Stimulated activated naive CD8-positive, alpha-beta T cell treated with anti-CD3 and anti-CD28 coated beads, Interleukin-15, Interleukin-2, amounts not matched to agents 100 U/mL and 50 U/mL, for 24 hours (primary cell): Measurements from ENCODE around the gene METRNL.
A peak's percentile ranks its signal among the peaks of the same experiment; 100 is the strongest.
"Not testable (repeated sequence)": the region's sequence is repeated elsewhere in the genome, so short reads cannot be mapped to it uniquely, and the experiment has no call there.

Experiments
- ATAC-seq: fragments of 150-1000 bp; cut with Tn5 transposase; one replicate; pipeline ENCODE4 v1.10.0; 2021
- DNase-seq: peaks from one replicate; pipeline ENCODE4 v3.0.0; 2021

Gene METRNL

GRCh38 chr17:83052241-83052564, 27.2 kb upstream of the METRNL start:
- ATAC-seq: no peak
- DNase-seq: no peak

- peak; percentile 20 for DNase-seq
- ATAC-seq: no peak
Measured at GRCh38 chr17:83053021-83053681, 26.3 kb upstream of the METRNL start.

GRCh38 chr17:83053739-83054451, 25.5 kb upstream of the METRNL start:
- DNase-seq (peak; percentile 61), ATAC-seq (no peak)

- no peak for ATAC-seq
- peak; percentile 7 for DNase-seq
Measured at GRCh38 chr17:83054518-83055125, 24.8 kb upstream of the METRNL start.

- ATAC-seq, DNase-seq: not testable (repeated sequence)
Measured at GRCh38 chr17:83055176-83055575, 24.2 kb upstream of the METRNL start.

- no peak for ATAC-seq
- peak; percentile 2 for DNase-seq
Measured at GRCh38 chr17:83055911-83056582, 23.4 kb upstream of the METRNL start.

- DNase-seq: peak; percentile 2
- no peak for ATAC-seq
Measured at GRCh38 chr17:83056583-83057396, 22.6 kb upstream of the METRNL start.

GRCh38 chr17:83057397-83057761, 22.0 kb upstream of the METRNL start:
- DNase-seq (peak; percentile 0), ATAC-seq (no peak)

GRCh38 chr17:83057793-83058265, 21.6 kb upstream of the METRNL start:
- DNase-seq (peak; percentile 2), ATAC-seq (no peak)

GRCh38 chr17:83058266-83058798, 21.1 kb upstream of the METRNL start:
- ATAC-seq (no peak), DNase-seq (peak; percentile 2)

GRCh38 chr17:83061586-83061985, 17.8 kb upstream of the METRNL start:
- peak; percentile 1 for DNase-seq
- ATAC-seq: no peak

GRCh38 chr17:83062011-83062817, 17.2 kb upstream of the METRNL start:
- ATAC-seq (no peak), DNase-seq (peak; percentile 1)

GRCh38 chr17:83062818-83063671, 16.4 kb upstream of the METRNL start:
- no peak for ATAC-seq
- peak; percentile 2 for DNase-seq

GRCh38 chr17:83064021-83064731, 15.2 kb upstream of the METRNL start:
- ATAC-seq: no peak

GRCh38 chr17:83064732-83065659, 14.4 kb upstream of the METRNL start:
- peak; percentile 2 for DNase-seq
- ATAC-seq: no peak

More at GRCh38 chr17:83064021-83064731, 15.2 kb upstream of the METRNL start:
- DNase-seq: peak; percentile 2

GRCh38 chr17:83065660-83066542, 13.5 kb upstream of the METRNL start:
- ATAC-seq: peak; percentile 10
- DNase-seq: no peak

GRCh38 chr17:83066543-83066890, 12.9 kb upstream of the METRNL start:
- DNase-seq, ATAC-seq: not testable (repeated sequence)
